Tibial nerve (tissue), 3 donors: ENCODE data around the gene ITPKB.

ENCODE experiments used
- POLR2A ChIP-seq, 2 donors: fragments of 450-650 bp; IDR thresholded peaks; one replicate each; pipeline ENCODE4 v1.6.1; 2017; ENCODE audit warnings: antibody characterized with exemption in 2 of 2, mild to moderate bottlenecking in 2 of 2, moderate library complexity in 2 of 2
- TF ChIP-seq, protein P1 (sequence below), 5 experiments: fragments of 200-600 bp in 3 of 5; fragments of 450-650 bp in 2 of 5; sonication (generic) in 3 of 5; IDR thresholded peaks; one replicate each; pipeline ENCODE4 v1.5.1; 2016 to 2019; ENCODE audit warnings: antibody characterized with exemption in 5 of 5, mild to moderate bottlenecking in 3 of 5, moderate library complexity in 2 of 5

DNA sequence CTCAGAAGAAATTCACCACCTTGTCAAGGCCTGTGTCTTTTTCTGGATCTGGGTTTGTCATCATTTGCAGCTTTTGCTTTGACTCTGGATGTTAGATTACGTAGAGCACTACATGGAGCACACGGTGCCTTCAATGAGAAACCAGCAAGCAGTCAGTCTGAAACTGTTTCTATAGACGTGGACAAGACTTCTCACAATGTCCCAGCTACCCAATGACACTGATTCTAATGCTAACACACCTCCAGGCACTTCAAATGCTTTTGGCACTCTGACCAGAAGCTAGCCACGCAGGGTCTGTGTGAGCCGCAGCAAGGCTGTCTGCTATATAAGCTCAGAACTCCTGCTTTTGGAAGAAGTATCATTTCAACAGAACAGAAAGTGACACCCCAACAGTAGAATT lies 38.2 kb downstream of the ITPKB start:
- no peak for TF ChIP-seq POLR2A (IDR thresholded peaks at IDR 0.05)
- TF ChIP-seq, protein P1, sequence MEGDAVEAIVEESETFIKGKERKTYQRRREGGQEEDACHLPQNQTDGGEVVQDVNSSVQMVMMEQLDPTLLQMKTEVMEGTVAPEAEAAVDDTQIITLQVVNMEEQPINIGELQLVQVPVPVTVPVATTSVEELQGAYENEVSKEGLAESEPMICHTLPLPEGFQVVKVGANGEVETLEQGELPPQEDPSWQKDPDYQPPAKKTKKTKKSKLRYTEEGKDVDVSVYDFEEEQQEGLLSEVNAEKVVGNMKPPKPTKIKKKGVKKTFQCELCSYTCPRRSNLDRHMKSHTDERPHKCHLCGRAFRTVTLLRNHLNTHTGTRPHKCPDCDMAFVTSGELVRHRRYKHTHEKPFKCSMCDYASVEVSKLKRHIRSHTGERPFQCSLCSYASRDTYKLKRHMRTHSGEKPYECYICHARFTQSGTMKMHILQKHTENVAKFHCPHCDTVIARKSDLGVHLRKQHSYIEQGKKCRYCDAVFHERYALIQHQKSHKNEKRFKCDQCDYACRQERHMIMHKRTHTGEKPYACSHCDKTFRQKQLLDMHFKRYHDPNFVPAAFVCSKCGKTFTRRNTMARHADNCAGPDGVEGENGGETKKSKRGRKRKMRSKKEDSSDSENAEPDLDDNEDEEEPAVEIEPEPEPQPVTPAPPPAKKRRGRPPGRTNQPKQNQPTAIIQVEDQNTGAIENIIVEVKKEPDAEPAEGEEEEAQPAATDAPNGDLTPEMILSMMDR (IDR thresholded peaks at IDR 0.05), result no peak
